NOMO-1 treated with DMSO at 0.1 percent for 48 hours (cell line): ENCODE results near the gene MFSD12.
A peak's percentile ranks its signal among the peaks of the same experiment; 100 is the strongest.

Source experiments
- DNase-seq: peaks from one replicate; lab custom pipeline; 2025; ENCODE audit not compliant: unreplicated experiment; lab: John Stamatoyannopoulos, UW

MFSD12 gene

DNA sequence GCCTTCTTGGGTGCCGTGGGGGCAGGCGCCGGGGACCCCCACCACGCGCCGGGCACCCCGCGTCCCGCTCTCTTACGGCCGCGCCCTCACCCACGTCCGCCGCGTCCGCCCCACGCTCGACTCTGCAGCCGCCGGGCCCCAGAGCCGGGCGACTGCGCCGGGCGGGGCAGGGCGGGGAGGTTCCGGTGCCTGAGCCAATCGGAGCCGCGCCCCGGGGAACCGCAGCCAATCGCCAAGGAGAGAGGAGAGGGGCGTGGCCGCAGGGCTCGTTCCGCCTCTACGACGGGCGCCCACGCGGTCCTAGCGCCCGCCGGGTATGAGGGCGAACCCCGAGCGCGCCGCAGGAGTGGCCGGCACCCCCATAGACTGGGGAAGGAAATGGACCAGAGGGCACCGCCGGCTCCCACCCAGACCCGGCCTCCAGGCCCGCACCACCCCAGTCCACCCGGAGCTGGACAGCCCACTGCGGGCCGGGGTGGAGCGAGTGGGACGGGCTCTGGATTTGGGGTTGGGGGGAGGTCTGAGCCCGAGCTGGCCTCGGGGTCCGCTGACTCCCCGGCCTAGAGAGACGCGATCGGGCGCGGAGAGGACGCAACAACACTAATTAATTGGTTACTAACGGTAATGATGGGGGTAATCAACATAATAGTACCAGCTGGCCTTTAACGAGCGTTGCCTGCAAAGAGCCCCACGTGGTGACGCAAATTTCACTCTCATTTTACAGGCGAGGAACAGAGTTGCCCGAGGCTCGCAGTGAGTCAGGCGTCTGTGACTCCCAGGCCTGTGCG, at the start of gene MFSD12:
Gene MFSD12 (minus strand): TSS at position 126 of the 788 bp plus-strand sequence. CDS start 183 bp downstream, outside the sequence.
- DNase-seq = peak; percentile 97

GRCh38 chr19:3606690-3607289, 49.4 kb upstream of the MFSD12 start, which contains the start of gene TBXA2R:
Gene TBXA2R (minus strand): TSS chr19:3606875. CDS start chr19:3600634, 6,241 bp downstream.
- no peak for DNase-seq

- DNase-seq = no peak
Measured at GRCh38 chr19:3606174-3606689, 48.8 kb upstream of the MFSD12 start.

GRCh38 chr19:3605770-3606169, 48.4 kb upstream of the MFSD12 start:
- no peak for DNase-seq

DNA sequence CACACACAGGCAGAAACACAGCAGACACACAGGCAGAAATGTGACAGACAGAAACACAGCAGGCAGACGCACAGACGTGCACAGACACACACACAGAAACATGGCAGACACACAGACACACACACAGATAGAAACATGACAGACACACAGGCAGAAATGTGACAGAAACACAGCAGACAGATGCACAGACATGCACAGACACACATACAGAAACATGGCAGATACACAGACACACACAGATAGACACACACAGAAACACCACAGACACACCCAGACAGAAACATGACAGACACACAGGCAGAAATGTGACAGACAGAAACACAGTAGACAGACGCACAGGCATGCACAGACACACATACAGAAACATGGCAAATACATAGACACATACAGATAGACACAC, 48.0 kb upstream of the MFSD12 start:
- DNase-seq = no peak

GRCh38 chr19:3604987-3605343, 47.6 kb upstream of the MFSD12 start:
- no peak for DNase-seq

- no peak for DNase-seq
Measured at GRCh38 chr19:3604227-3604986, 47.0 kb upstream of the MFSD12 start.

DNA sequence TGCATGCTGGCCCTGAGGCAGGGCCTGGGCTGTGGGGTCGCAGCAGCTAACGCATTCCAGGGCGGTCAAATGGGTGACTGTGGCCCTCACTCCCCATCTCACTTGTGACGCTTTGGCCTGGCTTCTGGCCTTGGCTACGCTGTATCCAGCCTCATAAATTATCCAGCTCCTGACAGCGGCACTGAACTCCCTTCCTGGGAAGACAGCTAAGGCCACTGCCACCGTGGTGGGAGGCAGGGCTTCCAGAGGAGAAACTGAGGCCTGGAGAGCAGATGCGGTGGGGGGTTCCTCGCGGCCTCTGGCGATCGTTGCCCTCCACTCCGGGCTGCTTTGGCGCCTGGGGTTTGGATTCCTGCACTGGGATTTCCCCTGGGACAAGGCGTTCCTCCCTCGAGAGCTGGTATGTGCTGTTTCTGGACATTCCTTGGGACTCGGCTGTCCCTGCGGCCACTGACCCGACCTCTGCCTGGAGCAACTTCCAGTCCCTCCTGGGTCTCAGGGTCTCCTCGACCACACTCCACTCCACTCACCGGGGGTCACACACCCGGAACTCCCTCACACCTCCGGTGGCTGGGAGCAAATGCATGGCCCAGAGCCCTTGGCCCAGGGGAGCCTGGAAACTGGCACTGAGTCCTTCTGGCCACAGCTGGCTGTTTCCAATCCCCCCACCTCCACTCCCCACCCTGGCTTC, 45.9 kb upstream of the MFSD12 start:
- no peak for DNase-seq

- no peak for DNase-seq
Measured at GRCh38 chr19:3601021-3601420, 43.6 kb upstream of the MFSD12 start.

DNA sequence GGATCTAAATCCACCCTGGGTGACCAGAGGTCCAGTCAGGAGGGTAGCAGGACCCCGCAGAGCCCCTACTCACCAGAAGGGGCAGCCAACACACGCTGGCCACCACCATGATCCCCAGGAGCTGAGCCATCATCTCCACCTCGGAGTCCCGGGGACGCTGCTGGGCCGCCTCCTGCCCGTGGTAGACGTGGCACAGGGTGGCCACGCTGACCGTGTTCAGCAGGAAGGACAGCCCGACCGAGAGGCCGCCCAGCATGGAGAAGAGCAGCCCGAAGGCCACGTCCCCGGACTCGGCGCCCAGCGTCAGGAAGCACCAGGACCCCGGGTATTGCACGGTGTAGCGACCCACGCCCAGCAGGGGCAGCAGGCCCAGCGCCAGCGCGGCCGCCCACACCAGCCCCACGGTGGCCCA, 42.4 kb upstream of the MFSD12 start:
- no peak for DNase-seq

DNA sequence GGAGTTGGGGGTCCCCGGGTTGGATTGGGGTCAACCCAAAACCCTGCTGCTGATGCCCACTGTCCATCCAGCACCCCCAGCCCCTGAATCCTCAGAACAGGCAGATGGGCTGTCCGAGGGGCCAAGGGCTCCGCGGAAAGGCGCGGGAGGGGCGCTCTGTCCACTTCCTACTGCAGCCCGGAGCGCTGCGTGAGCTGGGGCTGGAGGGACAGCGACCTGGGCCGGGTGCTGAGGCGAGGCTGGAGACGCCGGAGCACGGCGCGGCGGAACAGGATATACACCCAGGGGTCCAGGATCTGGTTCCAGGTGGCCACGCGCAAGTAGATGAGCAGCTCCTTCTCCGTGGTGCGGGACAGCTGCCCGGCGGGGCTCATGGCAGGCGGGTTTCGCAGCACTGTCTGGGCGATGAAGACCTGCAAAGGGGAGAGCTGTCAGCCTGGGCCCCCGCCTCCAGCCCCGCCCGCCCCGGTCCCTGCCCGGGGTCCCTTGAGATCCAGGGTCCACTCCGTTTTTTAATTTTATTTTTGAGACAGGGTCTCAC, 38.2 kb upstream of the MFSD12 start:
- no peak for DNase-seq

DNA sequence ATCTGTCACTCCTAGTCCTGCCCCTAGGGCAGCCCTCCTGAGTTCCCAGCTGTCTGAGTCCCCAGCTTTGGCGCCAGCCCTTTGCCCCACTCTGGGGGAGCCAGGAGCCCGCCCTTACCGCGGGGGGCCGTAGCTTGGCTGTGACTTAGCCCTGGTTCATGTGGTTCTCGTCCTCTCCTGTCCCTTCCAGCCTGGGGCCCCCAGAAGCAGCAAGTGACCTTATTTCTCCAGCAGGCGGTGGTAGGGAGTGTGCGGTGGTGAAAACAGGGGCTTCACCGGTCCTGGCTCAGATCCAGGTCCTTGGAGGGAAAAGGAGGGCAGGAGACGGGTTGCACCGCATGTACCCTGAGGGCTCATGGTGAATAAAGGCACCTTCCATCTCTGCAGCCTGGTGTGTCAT, 35.8 kb upstream of the MFSD12 start:
- DNase-seq = no peak

GRCh38 chr19:3591876-3592613, 34.7 kb upstream of the MFSD12 start:
- DNase-seq = no peak

DNA sequence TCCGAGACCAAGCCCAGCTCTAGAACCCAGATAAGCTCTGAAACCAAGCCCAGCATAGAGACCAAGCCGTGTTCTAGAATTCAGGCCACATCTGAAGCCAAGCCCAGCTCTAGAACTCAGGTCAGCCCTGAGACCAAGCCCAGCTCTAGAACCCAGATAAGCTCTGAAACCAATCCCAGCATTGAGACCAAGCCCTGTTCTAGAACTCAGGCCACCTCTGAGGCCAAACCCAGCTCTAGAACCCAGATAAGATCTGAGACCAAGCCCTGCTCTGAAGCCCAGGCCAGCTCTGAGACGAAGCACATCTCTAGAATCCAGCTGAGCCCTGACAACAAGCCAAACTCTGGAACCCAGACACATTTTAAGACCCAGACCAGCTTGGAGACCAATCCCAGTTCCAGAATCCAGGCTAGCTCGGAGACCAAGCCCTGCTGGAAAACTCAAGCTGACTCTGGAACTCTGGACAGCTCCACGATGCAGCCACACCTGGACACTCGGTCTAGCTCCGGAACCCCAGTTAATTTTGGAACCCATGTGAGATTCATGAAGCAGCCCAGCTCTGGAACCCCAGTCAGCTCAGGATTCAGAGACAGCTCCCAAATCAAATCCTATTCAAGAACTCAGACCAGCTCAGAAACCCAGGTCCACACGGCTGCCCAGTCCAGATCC, 33.7 kb upstream of the MFSD12 start:
- DNase-seq = no peak

DNA sequence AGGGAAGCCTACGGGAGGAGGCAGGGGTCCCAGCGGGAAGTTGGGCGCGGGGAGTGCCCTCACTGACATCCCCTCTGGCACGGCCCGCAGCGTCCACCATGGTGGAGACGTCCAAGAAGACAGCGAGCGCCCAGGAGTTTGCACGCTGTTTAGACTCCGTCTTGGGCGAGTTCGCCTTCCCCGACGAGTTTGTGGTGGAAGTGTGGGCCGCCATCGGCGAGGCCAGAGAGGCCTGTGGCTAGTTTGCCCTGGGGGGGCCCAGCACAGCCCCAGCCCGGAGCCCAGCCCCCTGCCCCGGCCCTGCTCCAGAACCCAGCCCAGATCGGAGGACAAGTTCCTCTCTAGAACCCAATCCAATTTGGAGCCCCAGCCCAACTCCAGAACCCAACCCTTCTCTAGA, 32.6 kb upstream of the MFSD12 start:
- no peak for DNase-seq

DNA sequence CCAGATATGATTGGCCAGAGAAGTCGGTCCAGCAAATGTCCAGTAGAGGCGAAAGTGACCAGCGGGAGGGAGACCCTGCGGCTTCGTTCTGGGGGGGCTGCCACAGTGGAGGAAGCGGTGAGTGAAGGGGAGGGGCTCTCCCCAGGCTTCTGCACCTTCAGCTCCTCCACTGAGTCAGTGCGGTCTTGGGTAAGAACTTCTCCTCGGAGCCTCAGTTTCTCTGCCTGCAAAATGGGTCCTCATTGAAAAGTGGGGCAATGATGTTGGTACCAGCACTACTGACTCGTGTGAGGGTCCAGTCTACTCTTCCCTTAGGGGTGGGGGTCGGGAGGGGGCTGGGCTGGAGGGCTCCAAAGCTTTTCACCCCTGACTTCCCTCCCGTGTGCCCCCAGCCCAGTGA, 32.1 kb upstream of the MFSD12 start:
- no peak for DNase-seq

- no peak for DNase-seq
Measured at GRCh38 chr19:3586707-3587346, 29.4 kb upstream of the MFSD12 start.

DNA sequence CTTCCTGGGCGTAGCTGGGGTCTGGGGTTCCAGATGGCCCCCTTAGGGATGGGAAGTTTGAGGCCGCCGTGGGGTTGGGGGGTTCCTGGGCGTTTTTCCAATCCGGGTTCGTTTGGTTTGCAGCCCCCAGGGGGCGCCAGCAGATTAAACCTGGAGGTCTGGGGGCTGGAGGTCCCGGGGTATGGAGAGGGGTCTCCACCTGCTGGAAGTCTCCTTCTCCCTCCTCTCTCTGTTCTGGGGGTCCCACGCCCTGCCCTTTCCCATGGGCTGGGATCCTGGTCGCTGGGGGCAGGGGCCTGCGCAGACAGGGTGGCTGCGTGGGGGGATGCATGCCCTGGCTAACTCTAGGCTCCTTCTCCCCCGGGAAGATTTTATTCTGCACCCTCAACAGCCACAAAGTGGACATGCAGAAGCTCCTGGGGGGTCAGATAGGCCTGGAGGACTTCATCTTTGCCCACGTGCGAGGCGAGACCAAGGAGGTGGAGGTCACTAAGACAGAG, 28.8 kb upstream of the MFSD12 start:
- DNase-seq = no peak
